ENCODE data around the gene AHSA1. TPM values are rescaled to one million over a fixed set of nuclear protein-coding genes. Genes with fewer than 3 reads are reported as not detected.
A peak's percentile ranks its signal among the peaks of the same experiment; 100 is the strongest.

Gene AHSA1
- polyA plus RNA-seq, 1 experiment: 90.1 TPM

DNA sequence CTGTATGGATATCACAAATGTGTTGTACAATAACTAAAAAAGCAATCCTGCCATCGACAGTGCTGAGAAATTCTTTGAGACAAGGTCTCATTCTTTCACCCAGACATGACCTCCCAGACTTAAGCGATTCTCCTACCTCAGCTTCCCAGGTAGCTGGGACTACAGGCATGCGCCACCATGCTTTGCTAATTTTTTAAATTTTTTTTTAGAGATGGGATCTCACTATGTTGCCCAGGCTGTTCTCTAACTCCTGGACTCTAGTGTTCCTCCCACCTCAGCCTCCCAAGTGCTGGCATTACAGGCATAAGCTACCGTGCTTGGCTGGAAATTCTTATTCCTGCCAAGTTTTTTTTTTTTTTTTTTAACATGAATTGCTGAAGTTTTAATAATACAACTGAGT lies 18.0 kb upstream of the AHSA1 start:
- CTCF ChIA-PET: interaction anchor here (1.3 kb wide), 1 partner anchor 19 kb away, joined by 5 read pairs; no protein-coding TSS in a partner anchor
- H3K36me3 ChIP-seq (ENCODE audit: control insufficient read depth, insufficient read depth, low read length): peaks cover 21% of the 10 kb centered on the region
- H3K4me3 ChIP-seq (ENCODE audit: low read depth, low read length): no peak overlapping the region
- POLR2A ChIA-PET: no interaction called here
- TF ChIP-seq, protein P1, sequence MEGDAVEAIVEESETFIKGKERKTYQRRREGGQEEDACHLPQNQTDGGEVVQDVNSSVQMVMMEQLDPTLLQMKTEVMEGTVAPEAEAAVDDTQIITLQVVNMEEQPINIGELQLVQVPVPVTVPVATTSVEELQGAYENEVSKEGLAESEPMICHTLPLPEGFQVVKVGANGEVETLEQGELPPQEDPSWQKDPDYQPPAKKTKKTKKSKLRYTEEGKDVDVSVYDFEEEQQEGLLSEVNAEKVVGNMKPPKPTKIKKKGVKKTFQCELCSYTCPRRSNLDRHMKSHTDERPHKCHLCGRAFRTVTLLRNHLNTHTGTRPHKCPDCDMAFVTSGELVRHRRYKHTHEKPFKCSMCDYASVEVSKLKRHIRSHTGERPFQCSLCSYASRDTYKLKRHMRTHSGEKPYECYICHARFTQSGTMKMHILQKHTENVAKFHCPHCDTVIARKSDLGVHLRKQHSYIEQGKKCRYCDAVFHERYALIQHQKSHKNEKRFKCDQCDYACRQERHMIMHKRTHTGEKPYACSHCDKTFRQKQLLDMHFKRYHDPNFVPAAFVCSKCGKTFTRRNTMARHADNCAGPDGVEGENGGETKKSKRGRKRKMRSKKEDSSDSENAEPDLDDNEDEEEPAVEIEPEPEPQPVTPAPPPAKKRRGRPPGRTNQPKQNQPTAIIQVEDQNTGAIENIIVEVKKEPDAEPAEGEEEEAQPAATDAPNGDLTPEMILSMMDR (IDR thresholded peaks at IDR 0.05; ENCODE audit: insufficient read depth, low read depth, low read length): no peak
- DNase-seq (ENCODE audit: low read depth): no peak
- H3K27me3 ChIP-seq (ENCODE audit: control insufficient read depth, insufficient read depth, low read length): no peaks in the 10 kb centered on the region

DNA sequence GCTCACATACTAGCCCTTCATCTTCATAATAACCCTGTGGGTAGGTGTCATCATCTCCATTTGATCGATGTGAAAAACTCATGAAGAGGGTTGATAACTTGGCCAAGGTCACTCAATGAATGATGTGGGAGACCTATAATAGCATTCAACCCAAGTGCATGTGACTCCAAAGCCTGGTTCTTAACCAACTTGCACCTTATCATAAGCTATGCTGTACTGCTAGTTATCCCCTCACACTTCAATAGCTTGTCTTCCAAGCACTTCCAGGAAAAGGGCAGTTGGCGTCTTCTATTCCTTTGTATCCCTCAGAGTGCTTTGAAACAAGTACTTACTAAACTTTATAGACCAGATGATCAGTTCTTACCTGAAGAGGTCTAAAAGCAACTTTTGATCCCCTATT lies 15.7 kb upstream of the AHSA1 start:
- ChIA-PET POLR2A (no interaction called here), CTCF (no interaction called here)
- no peak for DNase-seq (ENCODE audit: low read depth)
- TF ChIP-seq, protein P1 (IDR thresholded peaks at IDR 0.05; ENCODE audit: insufficient read depth, low read depth, low read length): no peak
- peaks cover 17% of the 10 kb centered on the region for H3K36me3 ChIP-seq (ENCODE audit: control insufficient read depth, insufficient read depth, low read length)
- no peak overlapping the region for H3K4me3 ChIP-seq (ENCODE audit: low read depth, low read length)
- H3K27me3 ChIP-seq (ENCODE audit: control insufficient read depth, insufficient read depth, low read length): no peaks in the 10 kb centered on the region

DNA sequence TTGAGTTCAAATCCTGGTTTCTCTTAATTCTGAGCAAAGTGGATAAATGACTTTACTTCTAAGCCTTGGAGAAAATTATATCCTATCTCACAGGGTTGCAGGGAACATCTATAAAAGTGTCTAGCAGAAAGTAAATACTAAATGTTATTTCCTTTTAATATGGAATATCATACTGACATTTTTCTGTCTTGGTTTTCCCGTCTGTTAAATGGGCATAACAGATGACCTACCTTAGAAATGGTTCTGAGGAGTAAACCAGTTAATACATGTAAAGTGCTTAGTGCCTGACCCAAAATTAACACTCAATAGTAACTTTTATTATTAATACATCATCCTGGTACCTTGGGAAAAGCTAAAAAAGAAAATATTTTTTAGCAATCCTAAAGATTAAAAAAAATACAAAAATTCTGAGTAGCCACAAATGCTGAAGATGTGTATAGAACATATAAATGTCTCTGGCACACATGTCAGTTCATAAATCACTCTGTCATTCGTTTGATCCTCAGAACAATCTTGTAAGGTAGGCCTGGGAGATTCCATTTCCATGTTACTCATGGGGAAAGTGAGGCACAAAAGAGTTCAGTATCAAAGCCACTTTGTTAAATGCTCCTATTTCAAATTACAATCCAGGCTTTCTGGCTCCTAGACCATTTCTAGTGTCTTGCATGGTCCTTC lies 1.8 kb upstream of the AHSA1 start:
- H3K4me3 ChIP-seq (ENCODE audit: low read depth, low read length): no peak overlapping the region
- TF ChIP-seq, protein P1 (IDR thresholded peaks at IDR 0.05; ENCODE audit: insufficient read depth, low read depth, low read length): no peak
- no peaks in the 10 kb centered on the region for H3K27me3 ChIP-seq (ENCODE audit: control insufficient read depth, insufficient read depth, low read length)
- ChIA-PET CTCF (interaction anchor here (2.0 kb wide), 1 partner anchor 10 kb away, joined by 7 read pairs; no protein-coding TSS in a partner anchor), POLR2A (no interaction called here)
- peaks cover 4% of the 10 kb centered on the region for H3K36me3 ChIP-seq (ENCODE audit: control insufficient read depth, insufficient read depth, low read length)
- DNase-seq (ENCODE audit: low read depth): no peak

DNA sequence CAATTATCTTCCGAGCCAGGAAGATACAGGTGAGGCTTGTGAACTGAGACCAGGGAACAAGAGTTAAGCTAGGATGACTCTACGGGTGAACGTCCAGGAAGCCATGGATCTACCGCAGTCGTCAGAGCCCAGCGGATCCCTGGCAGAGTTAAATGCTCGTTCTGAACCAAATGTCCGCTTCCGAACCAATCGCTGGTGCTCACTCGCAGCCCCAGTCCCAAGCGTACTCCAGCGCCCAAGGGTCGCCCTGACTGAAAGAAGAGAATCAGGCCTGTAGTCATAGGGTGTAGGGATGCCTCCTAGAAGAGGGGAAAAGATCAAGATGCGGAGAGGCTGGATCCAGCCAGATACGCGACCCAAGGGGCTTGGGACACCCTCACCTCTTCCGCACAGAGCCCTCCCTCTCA lies 775 bp upstream of the AHSA1 start:
- TF ChIP-seq, protein P1 (IDR thresholded peaks at IDR 0.05; ENCODE audit: insufficient read depth, low read depth, low read length): no peak
- peak overlapping the region; percentile 94 for H3K4me3 ChIP-seq (ENCODE audit: low read depth, low read length)
- CTCF ChIA-PET: interaction anchor here (0.6 to 3.8 kb wide), 4 partner anchors 11 to 335 kb away, joined by 3 to 41 read pairs (median 5); no protein-coding TSS in a partner anchor
- H3K27me3 ChIP-seq (ENCODE audit: control insufficient read depth, insufficient read depth, low read length): no peaks in the 10 kb centered on the region
- POLR2A ChIA-PET: interaction anchor here (0.5 to 0.7 kb wide), 3 partner anchors 19 to 418 kb away, joined by 3 to 5 read pairs (median 3); no protein-coding TSS in a partner anchor
- no peak for DNase-seq (ENCODE audit: low read depth)
- H3K36me3 ChIP-seq (ENCODE audit: control insufficient read depth, insufficient read depth, low read length): peaks cover 5% of the 10 kb centered on the region

DNA sequence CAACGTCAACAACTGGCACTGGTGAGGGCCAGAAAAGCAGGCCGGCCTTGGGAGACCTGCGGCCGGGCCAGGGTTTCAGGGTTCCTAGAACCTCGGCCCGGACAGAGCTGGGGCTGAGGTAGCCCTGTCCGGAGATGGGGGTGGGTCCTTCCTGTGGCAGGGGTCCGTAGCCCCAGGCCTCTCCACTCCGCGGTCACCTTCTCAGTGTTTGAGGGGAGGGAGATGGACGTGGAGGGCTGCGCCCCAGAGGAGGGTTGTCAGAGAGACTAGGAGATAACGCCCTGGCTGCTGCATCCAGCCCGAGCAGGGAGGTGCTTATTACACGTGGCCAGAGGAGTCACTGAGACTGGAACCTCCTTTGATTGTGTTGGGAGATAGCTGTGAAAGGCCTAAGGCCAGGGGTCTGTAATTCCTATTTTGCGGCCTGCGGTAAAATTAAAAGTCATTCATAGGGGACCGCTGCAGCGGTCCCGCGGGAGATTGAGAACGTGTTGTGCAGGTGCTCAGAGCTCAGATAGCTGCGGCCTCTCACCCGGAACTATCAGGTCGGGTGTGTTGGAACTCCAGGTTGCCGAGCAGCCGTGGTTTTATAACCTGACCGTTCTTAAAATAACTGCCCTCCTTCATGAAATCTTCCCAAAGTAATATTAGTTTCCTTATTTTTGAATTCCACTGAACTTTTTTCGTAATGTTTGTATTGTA lies 507 bp downstream of the AHSA1 start:
- ChIA-PET POLR2A (no interaction called here), CTCF (interaction anchor here (1.0 to 3.8 kb wide), 18 partner anchors 9 to 272 kb away, joined by 3 to 41 read pairs (median 5); no protein-coding TSS in a partner anchor)
- no peak for DNase-seq (ENCODE audit: low read depth)
- TF ChIP-seq, protein P1 (IDR thresholded peaks at IDR 0.05; ENCODE audit: insufficient read depth, low read depth, low read length): no peak
- Histone ChIP-seq H3K27me3 (ENCODE audit: control insufficient read depth, insufficient read depth, low read length) (no peaks in the 10 kb centered on the region), H3K36me3 (ENCODE audit: control insufficient read depth, insufficient read depth, low read length) (peaks cover 13% of the 10 kb centered on the region), H3K4me3 (ENCODE audit: low read depth, low read length) (peak overlapping the region; percentile 94)
